ENCODE measurements around the gene NMT1. TPM values are rescaled to one million over a fixed set of nuclear protein-coding genes. Genes with fewer than 3 reads are reported as not detected.
A peak's percentile ranks its signal among the peaks of the same experiment; 100 is the strongest.

NMT1 gene
- total RNA-seq, 3 donors from 2014 or later = 81.9 to 130 (median 84.0) TPM

DNA sequence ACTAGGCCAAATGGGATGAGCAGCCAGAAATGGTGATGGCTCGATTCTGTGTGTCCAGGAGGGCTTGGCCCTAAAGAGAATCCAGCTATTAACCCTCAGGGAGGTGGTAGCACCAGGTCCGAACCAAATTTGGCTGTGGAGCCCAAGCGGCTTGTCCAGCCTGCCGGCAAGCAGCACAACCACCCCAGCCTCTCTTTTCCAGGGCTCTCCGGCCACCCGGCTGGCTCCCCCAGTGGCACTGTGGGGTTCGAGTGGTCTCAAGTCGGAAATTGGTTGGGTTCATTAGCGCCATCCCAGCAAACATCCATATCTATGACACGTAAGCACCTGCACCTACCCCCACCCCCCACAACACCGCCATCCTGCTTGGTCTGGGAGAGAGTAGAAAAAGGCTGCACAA lies 35.8 kb downstream of the NMT1 start:
- no peak for DNase-seq (ENCODE audit: low spot score in 2 of 2)
- Histone ChIP-seq H3K27ac (peak overlapping the region; percentile 93 to 96), H3K4me3 (no peak overlapping the region), H3K4me1 (peaks cover 23 to 45% of the 10 kb centered on the region in 2 donors), H3K9me3 (no peaks in the 10 kb centered on the region), H3K27me3 (no peaks in the 10 kb centered on the region), H3K36me3 (no peaks in the 10 kb centered on the region)
- intact Hi-C loops (cut with DNase I; ENCODE audit: low total_unique reads) = no loop called here
- TF ChIP-seq POLR2A (IDR thresholded peaks at IDR 0.05) = no peak
- TF ChIP-seq CTCF (IDR thresholded peaks at IDR 0.05) = no peak
- TF ChIP-seq POLR2AphosphoS5 (IDR thresholded peaks at IDR 0.05) = no peak

DNA sequence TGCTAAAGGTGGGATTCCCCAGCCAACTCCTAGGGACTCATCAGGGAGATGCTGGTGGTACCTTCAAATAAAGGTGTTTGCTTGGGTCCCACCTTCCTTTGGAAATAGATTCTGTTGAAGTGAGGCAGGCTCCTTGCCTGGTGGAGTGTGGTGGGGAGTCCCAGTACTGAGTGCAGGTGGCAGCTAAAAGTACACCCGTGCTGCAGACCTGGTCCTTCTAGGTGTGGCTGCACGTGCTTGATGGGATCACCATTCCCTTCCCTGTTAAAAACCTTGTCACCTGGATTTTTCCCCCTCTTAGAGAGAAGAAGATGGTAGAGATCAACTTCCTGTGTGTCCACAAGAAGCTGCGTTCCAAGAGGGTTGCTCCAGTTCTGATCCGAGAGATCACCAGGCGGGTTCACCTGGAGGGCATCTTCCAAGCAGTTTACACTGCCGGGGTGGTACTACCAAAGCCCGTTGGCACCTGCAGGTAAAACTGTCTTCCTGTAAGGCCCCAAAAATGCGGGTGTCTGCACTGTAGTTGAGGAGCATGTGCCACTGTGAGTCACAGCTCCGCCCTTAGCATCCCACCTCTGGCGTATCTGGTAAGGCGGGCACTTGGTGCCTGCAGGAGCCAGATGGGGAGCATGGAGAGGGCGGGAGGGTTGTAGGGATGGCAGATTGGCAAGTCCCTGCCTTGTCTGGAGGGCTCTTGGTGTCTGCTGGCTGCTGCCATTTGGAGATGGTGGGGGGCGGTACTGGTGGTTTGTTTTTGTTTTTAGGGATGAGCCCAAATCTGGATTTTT lies 37.2 kb downstream of the NMT1 start:
- H3K4me1 ChIP-seq = peaks cover 19 to 49% of the 10 kb centered on the region in 2 donors
- H3K4me3 ChIP-seq = no peak overlapping the region
- intact Hi-C loops (cut with DNase I; ENCODE audit: low total_unique reads) = no loop called here
- H3K27me3 ChIP-seq = no peaks in the 10 kb centered on the region
- H3K27ac ChIP-seq = peak overlapping the region; percentile 93 to 96
- DNase-seq (ENCODE audit: low spot score in 2 of 2) = no peak
- TF ChIP-seq POLR2AphosphoS5 (IDR thresholded peaks at IDR 0.05) (no peak), POLR2A (IDR thresholded peaks at IDR 0.05) (no peak), CTCF (IDR thresholded peaks at IDR 0.05) (no peak)
- no peaks in the 10 kb centered on the region for H3K9me3 ChIP-seq
- no peaks in the 10 kb centered on the region for H3K36me3 ChIP-seq

- H3K4me1 ChIP-seq = peaks cover 12 to 44% of the 10 kb centered on the region in 2 donors
- intact Hi-C loops (cut with DNase I; ENCODE audit: low total_unique reads) = no loop called here
- H3K4me3 ChIP-seq = no peak overlapping the region
- no peaks in the 10 kb centered on the region for H3K27me3 ChIP-seq
- H3K9me3 ChIP-seq = no peaks in the 10 kb centered on the region
- H3K36me3 ChIP-seq = peaks cover 5% of the 10 kb centered on the region
- TF ChIP-seq POLR2AphosphoS5 (IDR thresholded peaks at IDR 0.05) (peak; percentile 41 to 84 (median 50)), POLR2A (IDR thresholded peaks at IDR 0.05) (no peak), CTCF (IDR thresholded peaks at IDR 0.05) (peak; percentile 76 to 96 (median 94))
- peak; percentile 89 to 90 for DNase-seq (ENCODE audit: low spot score in 2 of 2)
- peak overlapping the region; percentile 93 to 96 for H3K27ac ChIP-seq
Measured at GRCh38 chr17:45098869-45099616, 37.9 kb downstream of the NMT1 start.

- no peak for DNase-seq (ENCODE audit: low spot score in 2 of 2)
- Histone ChIP-seq H3K36me3 (peaks cover 16% of the 10 kb centered on the region), H3K27me3 (no peaks in the 10 kb centered on the region), H3K27ac (peak overlapping the region; percentile 68 to 87), H3K4me3 (no peak overlapping the region), H3K4me1 (peaks cover 11 to 34% of the 10 kb centered on the region in 2 donors), H3K9me3 (no peaks in the 10 kb centered on the region)
- intact Hi-C loops (cut with DNase I; ENCODE audit: low total_unique reads) = loop anchor here (10.0 kb wide), 2 partner anchors 77 to 187 kb away; partner anchors contain the start of gene GFAP
- TF ChIP-seq POLR2AphosphoS5 (IDR thresholded peaks at IDR 0.05) = no peak
- no peak for TF ChIP-seq CTCF (IDR thresholded peaks at IDR 0.05)
- TF ChIP-seq POLR2A (IDR thresholded peaks at IDR 0.05) = no peak
Measured at GRCh38 chr17:45101546-45101882, 40.4 kb downstream of the NMT1 start.
